Activated CD8-positive, alpha-beta memory T cell treated with anti-CD3 and anti-CD28 coated beads, Interleukin-2, amount 50 U/mL, for 48 hours (primary cell): Measurements from ENCODE around the gene NR4A3.

ENCODE experiments used
- DNase-seq: peaks from one replicate; pipeline ENCODE4 v3.0.0-alpha.2; 2020

The NR4A3 gene

DNA sequence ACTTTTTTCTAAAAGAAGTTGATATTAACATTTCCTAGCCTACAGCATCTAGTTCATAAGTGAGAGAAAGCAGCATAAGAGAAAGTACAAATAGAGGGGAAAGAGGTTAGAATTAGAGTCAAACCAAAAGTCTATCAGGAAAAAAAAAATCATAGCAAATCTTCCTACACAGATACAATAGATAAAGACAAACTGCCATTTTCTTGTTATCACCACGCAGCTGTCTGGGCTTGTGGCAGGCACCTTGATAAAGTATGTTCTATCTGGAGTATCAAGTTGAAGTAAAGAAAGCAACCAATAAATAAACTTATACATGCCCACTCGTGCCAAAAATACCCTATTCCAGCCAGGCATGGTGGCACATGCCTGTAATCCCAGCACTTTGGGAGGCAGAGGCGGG lies 5.3 kb upstream of the NR4A3 start:
- no peak for DNase-seq

DNA sequence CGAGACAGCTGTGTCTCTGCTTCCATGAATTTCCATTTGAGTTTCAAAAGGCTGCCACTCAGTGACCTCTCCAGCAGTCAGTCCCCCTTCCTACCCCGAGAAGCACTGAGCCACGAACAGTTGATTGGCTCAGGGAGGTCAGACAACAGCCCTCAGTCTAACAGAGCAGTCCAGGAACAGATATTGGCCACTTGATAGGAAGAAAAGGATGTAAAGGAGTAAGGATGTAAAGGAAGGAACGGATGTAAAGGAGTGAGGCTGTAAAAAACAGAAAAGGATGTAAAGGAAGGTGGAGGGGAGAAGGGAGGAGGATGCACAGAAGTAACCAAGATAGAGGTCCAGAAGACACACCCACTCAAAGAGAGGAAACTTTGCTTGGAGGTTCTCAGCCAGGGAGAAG lies 3.2 kb upstream of the NR4A3 start:
- no peak for DNase-seq

DNA sequence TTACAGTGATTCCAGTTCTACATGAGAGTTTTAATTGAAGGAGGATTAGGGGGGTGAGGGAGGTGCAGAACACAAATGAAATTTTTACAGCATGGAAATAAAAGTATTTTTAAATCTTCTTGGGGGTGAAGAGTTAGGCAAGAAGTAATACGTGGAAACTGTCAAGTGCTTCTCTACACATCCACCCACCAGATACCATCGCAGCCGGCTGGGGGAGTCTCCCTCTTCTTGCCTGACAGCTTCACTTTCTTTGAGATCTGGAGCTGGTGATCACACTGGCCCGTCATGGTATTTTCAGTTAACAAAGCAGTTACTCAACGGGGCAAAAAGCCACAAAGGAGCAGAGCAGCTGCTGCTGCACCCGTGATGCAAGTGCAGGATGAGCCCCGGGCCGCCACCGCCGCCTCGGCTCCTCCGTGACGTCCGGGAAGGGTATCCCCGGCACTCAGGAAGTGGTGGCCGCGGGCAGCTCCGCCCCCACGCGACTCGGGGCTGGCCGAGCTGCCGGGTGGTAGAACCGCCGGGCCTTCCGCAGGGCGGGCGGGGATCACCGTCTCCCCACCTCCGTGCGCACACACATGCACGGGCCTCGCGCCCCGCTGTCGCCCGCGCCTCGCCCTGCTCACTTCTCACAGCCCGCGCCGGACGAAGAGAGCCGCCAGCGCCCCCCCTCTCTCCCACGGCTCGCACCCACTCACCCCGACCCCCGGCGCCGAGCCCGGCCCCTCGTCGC lies 2.4 kb upstream of the NR4A3 start:
- peak; percentile 96 for DNase-seq

DNA sequence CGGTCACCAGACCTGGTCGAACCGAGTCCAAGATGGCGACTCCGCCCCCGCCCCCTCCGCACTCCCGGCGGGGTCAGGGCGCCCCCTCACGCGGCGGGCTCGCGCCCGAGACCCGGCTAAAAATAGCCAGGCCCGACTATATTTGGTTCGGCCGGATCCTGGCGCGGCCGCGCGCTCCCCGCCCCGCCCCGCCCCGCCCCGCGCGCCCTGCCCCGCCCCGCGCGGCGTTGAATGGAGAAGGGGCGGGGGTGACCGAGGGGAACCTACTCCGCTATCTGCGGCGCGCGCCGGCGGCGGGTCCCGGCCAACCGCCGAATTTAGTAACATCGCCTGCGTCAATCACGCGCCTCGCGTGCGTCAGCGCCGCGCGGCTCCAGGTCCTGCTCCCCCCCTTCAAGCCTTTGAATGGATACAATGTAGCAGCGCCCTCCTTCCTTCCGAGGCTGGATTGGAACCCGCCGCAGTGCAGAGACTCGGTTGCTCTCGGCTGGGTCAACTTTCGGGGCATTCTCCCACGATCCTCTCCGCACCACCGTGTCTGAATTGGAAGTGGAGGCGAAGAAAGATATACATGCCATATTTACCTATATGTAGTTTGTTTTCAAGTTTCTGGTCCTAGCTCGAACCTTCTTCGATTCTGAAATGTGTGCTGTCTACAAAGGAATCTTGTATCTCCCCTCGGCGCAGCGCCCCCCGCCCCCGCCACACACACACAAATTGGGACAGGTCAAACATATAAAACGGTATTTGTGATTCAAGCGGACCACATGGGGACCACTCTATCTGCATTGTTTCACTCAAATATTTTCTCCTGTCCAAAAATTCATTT lies 1.6 kb upstream of the NR4A3 start:
- DNase-seq: peak; percentile 93

DNA sequence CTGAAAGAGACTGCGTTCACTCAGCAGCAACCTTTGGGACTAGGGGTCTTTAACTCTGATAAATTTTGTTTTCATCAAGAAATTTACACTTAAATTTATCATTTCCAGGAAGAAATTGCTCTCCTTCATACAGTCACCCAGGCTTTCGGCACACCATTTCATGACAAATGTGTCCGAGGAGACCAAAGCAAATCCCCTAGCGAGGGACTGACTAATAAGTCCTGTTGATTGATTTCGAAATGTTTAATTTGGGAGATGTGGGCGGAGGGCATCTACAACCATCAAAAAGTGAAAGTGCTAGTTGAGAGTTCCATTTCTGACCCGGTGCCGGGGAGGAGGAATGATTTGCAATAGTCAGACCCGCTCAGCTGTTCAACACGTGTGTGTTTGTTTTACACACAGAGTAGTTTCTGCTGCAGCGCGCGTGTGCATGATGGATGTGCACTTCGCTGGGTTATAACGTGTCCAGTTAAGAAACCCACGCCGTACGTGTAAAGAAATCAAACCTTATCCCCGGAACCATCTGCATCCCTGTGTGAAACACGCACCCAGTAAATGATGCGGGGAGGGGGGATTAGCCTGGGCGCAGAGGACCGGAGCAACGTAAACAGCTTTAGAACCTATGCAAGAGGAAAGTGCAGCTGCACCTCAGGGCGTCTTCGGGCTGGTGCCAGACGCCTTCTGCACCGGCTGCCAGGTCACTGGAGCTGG lies 845 bp upstream of the NR4A3 start:
- DNase-seq: peak; percentile 75

DNA sequence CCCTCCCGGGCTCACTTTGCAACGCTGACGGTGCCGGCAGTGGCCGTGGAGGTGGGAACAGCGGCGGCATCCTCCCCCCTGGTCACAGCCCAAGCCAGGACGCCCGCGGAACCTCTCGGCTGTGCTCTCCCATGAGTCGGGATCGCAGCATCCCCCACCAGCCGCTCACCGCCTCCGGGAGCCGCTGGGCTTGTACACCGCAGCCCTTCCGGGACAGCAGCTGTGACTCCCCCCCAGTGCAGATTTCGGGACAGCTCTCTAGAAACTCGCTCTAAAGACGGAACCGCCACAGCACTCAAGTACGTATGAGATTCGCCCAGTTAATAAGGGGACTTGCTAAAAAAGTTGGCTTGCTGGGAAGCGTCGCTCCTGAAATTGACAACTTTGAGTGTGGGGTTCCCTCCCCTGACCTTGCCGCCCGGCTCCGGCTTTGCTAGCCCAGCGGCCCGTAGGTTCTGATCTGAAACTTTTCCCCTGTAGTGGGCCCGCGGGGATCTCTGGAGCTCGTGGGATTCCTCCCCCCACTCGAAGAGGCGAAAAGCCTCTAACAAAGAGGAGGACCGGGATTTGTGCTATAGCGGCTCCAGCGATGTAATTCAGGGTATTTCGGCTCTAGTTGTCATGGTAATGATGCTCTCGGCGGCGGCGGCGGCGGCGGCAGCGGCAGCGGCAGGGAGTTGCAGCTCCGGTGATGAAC lies 572 bp downstream of the NR4A3 start:
- peak; percentile 79 for DNase-seq

DNA sequence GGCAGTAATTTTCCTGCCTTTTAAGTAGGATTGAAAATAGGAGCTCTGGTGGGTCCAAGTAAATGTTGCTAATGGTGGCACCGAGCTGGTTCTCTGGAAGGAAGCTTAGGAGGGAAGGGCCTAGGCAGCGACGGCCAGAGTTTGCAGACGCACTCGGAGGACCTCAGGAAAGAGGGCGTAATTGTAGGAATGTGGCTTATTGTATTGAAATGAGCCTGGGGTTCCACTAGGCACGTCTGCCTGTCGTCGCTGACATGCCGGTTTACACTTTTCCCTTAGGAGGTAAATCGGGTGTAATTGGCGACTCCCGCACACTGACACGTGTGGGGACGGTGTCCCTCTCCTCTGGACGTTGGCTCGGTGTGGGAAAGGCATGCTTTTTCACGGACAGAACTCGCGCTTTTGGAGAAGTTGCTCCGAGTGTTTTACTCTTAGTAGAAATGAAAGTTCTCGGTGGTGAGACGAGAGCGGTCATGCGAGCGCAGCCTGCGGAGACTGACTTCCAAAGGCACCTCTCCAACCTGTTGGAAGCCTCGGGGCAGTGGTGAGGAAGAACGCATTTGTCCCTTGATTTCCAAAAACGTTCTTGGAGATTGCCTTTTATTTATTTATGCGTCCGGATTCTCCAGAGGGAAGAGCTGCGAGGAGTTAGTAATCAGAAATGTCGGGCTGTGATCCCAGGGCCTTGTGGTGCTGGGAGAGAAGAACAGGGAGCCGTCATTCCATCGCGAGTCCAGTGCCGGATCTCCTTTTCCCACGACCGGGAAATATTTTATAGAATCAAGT lies 1.3 kb downstream of the NR4A3 start:
- DNase-seq: peak; percentile 67

DNA sequence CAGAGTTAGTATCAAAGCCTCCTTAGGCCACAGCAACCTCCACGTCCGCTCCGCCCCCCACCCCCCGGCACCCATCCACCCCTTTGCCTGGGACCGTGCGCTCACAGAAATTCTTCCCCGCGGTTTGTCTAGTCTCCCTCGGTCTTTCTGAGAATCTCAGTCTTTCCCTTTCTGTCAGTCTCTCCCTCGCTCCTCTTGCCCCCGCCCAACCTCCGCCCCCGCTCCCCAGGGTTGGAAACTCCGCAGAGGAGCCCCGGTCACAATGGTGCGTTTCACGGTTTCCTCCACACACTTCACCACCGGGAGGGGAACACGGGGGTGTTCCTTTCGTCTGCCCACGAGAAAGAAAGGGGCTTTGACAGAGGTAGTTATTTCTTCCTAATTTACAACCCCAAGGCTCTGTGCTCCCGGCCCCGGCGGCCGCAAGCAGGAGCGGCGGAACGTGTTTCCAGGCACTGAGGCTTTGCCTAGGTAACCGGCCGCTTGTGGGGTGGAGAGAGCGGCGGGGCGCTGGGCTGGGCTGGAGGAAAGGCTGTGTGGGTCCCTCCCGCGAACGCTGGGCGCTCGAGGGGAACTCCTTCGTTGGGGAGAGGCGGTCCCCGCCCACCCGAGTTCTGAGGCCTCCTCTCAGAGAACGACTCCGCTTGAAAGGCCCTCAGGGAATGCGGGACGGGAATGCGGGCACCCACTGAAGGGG lies 2.1 kb downstream of the NR4A3 start:
- peak; percentile 90 for DNase-seq

DNA sequence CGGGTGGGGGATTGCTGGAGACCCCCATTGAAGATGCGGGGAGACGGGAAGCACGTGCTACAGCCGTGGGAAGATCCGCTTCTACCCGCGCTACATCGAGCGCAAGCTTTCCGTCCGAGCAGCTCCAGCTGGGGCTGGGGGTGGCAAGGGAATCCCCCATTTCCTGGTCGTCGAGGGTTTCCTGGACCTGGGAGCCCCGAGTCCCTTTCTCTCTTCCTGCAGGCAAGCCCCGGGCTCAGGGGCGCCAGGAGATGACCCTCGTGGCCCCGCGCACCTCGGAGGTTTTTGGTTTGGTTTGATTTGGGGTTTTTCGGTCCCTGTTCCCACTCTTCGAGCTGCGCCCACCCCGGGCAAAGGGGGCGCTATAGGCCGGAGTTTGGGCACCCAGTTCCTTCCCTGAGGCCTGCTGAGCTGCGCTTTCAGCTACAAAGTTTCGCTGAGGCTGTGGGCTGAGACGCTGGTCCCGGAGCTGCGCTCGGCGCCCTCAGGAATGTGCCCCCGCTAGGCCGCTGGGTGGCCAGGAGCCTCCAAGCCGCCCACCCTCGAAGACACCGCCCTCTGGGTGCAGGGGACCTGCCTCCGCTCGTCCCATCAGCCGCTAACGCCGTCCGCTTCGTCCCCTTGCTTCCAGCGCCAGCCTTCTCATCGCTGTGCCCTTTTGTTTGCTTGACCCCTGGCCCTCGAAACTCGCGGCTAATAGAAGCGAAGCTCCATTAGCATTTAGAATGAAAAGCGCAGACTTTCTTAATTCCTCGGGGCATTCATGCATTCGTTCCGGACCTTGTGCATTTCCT lies 2.9 kb downstream of the NR4A3 start:
- peak; percentile 88 for DNase-seq

DNA sequence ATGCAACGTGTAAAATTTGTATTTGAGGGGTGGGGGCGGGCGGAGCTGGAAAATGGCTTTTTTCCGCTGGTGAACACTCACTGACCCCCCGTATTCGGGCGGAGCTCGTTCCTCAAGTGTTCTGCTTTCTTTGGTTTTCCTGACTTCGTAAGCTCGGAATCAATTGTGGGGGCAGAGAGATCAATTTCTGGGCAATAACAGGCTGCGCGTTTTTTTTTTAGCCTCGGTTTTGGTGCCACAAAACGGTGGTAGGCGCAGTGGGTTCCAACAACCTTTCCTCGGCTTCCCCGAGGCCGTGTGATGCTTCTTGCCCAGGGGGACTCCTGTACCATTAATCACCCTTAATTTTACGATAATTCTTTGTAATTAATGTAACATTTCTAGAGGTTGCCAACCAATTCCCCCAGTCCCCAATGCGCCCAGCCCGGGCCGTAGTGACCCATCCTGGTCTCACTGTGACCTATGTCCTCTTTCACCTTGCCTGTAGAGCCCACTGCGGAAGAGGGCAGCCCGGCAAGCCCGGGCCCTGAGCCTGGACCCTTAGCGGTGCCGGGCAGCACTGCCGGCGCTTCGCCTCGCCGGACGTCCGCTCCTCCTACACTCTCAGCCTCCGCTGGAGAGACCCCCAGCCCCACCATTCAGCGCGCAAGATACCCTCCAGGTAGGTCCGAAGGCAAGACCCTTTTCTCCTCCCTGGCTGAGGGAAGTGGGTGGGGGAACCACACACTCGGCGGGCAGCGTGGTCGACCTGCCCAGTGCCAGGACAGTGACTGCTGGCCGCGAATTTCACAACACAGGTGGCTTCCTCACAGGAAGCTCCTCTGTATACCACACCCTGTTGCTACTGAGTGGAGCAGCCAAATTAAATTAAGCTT lies 3.7 kb downstream of the NR4A3 start:
- DNase-seq: peak; percentile 56

DNA sequence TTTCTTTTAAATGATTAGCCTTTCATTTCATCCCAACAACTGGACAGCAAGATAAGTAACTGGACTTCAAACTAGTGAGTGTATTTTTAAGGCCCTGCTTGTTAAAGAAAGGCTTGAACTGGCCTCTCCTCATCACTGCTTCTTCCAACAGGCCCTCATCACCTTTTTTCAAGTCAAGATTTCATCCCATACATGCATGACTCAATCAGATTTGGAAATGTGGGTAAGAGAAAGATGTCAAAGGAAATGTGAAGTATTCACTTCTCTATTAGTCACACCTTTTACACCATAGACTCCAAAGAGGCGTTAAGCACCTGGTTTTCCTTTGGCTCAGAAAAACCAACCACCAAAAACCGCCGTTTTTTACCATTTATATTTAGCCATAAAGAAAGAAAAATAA lies 4.9 kb downstream of the NR4A3 start:
- no peak for DNase-seq

DNA sequence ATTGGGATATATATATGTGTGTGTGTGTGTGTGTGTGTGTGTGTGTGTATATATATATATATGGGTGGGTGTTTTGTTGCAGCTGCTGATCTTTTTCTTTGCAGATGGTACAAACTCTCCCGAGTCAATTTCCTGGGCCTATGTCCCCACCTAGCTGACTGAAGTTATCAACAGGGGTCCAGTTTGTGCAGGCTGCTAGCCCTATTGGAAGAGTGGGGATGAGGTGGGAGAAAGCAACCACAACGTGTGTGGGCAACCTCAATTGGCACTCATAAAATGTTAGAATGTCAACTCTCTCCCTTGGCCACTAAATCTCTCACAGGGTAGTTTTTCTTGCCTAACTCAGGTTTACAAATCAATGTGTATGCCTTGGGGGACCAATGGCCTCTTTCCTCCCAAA lies 5.6 kb downstream of the NR4A3 start:
- no peak for DNase-seq

DNA sequence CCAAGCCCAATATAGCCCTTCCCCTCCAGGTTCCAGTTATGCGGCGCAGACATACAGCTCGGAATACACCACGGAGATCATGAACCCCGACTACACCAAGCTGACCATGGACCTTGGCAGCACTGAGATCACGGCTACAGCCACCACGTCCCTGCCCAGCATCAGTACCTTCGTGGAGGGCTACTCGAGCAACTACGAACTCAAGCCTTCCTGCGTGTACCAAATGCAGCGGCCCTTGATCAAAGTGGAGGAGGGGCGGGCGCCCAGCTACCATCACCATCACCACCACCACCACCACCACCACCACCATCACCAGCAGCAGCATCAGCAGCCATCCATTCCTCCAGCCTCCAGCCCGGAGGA lies 6.3 kb downstream of the NR4A3 start:
- no peak for DNase-seq

DNA sequence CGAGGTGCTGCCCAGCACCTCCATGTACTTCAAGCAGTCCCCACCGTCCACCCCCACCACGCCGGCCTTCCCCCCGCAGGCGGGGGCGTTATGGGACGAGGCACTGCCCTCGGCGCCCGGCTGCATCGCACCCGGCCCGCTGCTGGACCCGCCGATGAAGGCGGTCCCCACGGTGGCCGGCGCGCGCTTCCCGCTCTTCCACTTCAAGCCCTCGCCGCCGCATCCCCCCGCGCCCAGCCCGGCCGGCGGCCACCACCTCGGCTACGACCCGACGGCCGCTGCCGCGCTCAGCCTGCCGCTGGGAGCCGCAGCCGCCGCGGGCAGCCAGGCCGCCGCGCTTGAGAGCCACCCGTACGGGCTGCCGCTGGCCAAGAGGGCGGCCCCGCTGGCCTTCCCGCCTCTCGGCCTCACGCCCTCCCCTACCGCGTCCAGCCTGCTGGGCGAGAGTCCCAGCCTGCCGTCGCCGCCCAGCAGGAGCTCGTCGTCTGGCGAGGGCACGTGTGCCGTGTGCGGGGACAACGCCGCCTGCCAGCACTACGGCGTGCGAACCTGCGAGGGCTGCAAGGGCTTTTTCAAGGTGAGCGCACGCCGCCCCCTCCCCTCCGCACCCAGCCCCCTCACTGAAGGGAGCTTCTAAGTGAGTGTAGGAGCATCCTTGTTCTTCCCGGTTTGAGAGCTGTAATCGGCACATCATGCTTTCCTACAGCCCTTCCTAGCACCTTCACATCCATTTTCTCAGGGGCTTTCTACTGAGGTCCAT lies 6.9 kb downstream of the NR4A3 start:
- no peak for DNase-seq

DNA sequence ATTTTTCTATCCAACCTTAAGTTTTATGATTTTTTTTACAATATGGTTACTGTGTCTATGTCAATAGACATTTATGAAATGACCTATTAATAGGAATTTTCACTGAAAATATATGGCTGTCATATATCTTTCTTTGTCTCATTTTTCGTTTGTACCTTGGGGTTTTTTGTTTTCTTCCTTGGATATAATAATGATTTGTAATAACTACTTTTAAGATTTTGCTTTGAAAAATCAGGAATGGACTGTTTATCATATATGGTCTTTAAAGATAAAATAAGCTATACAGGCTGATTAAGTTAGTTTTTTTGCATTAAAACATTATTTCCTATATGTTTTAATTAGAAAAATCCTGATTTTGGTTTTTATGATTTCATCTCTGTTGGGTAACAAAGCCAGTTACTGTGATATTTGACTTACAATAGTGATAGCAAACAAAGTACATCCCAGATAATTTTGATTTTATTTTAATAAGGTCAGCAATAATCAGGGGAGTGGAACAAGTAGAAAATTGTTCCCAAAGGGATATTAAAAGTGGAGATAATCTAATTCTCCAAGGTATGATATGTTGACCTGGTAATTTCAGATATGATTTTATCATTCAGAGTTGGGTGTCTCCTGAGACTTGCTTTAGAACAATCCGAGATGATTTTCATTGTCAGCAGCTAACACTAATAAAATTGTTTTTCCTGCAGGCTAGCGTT lies 10.3 kb downstream of the NR4A3 start:
- no peak for DNase-seq

DNA sequence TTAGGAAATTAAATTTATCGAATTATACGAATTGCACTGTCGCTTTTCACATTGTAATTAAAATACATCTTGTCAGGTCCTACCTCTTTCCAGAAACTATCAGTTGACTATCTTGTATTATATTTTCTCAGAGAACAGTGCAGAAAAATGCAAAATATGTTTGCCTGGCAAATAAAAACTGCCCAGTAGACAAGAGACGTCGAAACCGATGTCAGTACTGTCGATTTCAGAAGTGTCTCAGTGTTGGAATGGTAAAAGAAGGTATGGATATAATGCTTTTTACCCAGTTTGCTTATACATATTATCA lies 10.8 kb downstream of the NR4A3 start:
- DNase-seq: no peak

DNA sequence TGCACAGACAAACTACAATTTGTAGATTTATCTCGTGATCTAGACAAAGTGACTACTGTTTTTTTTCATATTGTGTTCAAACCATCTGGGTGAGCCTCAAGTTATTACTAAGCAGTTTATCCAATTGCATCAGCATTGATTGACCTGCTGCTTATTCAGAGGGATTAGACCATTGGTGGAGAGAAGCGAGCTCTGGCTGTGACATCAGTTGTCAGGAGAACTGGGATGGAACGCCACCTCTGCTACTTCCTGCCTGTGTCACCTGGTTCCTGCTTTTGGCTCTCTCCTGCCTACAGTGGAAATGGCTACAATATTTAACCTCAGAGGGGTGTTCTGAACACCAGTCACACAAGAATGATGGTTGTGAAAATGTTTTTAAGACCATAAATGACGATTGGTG lies 12.1 kb downstream of the NR4A3 start:
- DNase-seq: no peak

DNA sequence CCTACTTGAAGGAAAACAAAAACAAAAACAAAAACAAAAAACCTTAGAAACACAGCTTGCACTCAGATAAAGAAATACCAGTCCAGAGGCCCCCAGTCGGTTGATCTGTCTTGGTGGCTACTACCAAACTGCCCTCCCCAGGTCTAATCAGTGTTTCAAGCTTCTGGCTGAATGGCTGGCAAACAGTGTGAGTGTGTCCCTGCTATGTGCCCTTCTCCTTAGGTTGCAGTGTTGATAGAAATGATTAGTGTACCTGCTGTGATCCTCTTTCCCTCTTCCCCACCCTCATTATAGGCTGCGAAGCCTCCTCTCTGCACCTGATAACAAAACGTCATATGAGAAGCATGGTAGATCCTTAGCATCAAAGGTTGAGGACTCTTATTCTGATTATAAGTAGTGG lies 12.8 kb downstream of the NR4A3 start:
- DNase-seq: no peak

DNA sequence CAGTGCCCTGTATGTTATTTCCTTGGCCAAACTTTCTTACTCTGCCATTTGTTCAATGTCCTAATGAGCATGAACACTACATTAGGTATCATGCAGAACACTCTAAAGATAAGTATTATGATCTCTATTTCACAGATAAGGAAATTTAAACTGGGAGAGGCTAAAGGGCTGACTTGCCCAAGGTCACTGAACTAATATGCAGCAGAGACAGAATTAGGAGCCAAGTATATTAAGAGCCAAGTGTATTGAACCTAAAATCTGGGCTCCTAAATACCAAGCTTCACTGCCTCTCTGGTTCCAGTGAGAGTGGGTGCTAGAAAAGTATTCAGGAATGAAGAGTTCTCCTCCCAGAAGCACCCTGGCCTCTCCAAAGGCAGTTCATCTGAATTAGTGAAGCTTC lies 13.5 kb downstream of the NR4A3 start:
- no peak for DNase-seq
